ENCODE results near the gene OR2AG2. TPM values are rescaled to one million over a fixed set of nuclear protein-coding genes. Genes with fewer than 3 reads are reported as not detected.

OR2AG2 gene, protein sequence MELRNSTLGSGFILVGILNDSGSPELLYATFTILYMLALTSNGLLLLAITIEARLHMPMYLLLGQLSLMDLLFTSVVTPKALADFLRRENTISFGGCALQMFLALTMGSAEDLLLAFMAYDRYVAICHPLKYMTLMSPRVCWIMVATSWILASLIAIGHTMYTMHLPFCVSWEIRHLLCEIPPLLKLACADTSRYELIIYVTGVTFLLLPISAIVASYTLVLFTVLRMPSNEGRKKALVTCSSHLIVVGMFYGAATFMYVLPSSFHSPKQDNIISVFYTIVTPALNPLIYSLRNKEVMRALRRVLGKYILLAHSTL
- 0.27 and 0.43 TPM in 2 replicates for total RNA-seq

DNA sequence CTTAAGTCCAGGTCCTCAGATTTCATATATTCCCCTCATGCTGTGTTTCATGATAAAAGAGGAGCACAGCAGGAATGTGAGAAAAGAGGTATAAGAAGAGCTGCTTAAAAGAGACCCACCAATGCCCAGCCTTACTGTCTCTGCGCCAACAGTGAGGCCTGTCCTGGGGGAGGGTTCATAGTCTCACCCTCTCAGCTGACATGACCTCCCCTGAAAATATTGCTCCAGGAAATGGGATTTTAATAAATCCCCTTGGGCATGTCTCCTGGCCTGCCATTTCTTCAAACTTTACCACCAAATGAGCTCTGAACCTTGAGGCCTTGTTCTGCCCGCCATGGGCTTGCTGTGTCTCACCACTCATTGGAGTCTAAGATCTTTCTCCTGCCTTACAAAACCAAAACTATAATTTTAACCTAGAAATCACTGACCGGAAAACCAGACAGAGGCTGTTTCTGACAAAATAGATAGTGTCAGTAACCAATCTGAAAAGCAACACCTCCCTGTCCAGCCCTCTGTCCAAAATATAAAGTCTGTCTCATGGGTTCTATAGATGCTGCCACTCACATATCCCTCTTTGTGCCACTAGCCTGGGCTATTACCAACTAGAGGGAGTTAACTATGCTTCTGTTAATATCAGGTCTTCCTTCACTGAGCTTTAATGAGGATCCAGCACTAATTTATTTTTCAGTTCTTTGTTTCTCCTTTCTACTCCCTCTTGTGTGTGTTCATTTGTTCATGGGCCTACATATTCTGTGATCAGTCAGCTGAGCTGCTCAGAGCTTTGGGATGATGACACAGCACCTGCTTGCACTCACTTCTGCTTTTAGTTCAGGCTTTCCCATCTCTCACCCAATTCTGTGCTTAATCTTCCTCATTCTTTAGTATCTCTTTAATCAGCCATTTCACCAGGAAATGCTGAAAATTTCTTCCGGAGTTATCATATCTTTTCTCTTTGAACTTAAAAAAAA, at the start of gene OR2AG2:
Gene OR2AG2, minus strand, starts transcription at position 51 of the 968 bp plus-strand sequence. CDS start 3,019 bp downstream, outside the sequence.

DNA sequence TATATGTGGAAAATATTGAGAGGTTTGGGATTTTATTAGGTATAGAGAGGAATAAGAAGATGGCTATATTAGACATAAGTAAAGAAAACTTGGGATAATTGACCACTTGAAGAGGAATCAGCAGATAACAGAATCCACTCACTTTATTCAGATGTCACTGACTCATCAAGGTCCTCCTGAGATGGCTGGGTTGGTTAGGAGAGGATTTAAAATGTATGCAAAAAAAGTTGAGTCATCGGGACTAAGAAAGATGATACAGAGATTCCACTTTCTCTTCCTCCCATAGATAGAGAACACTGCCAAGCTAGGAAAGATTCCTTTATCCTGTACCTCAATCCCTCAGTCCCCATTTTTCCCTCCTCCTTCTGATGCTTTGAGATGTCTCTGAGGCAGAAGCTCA, 27.6 kb upstream of the OR2AG2 start, which contains the start of gene OR6A2:
Gene OR6A2, minus strand, starts transcription at position 288 of the 400 bp plus-strand sequence. CDS start 3,981 bp downstream, outside the sequence.

DNA sequence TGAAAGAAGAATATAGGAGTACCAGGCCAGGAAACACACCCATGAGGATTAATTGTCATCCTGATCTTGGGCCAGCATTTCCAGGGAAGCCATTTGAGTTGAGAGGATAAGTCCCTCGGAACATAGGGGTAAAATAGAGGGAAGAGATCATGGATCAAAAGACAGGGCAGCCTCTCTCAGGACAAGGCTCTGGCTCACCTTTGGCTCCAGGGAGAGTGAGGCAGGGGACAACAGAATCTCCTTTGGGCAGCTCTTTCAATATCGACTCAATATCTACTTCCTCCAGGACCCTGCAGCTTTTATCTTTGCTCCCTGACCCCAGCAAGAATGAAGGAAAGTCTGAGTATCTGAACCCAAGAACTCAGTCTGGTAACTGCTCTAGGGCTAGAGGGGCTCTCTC, 10.9 kb upstream of the OR2AG2 start, which contains the start of gene OR2AG1:
Gene OR2AG1, plus strand, starts transcription at position 301 of the 400 bp plus-strand sequence. CDS start 2,018 bp downstream, outside the sequence.

Other genes starting within 250 kb of the OR2AG2 start
- gene RRP8, start 168.4 kb downstream of the OR2AG2 start, total RNA-seq = 14.8 and 14.9 TPM in 2 replicates
- gene ILK, start 168.2 kb downstream of the OR2AG2 start, total RNA-seq = 126 and 143 TPM in 2 replicates
- gene TAF10, start 159.8 kb downstream of the OR2AG2 start, total RNA-seq = 16.9 and 17.8 TPM in 2 replicates
- gene TPP1, start 152.6 kb downstream of the OR2AG2 start, total RNA-seq = 86.5 and 157 TPM in 2 replicates
- 37.1 and 39.4 TPM in 2 replicates for gene DCHS1, start 116.2 kb downstream of the OR2AG2 start, total RNA-seq
- 56.4 and 62.0 TPM in 2 replicates for gene MRPL17, start 88.6 kb downstream of the OR2AG2 start, total RNA-seq
- not detected in 2 replicates for gene OR2AG1, start 11.0 kb upstream of the OR2AG2 start, total RNA-seq
- 0.43 and 0.66 TPM in 2 replicates for gene OR6A2, start 27.7 kb upstream of the OR2AG2 start, total RNA-seq
- gene OR10A5, start 73.7 kb upstream of the OR2AG2 start, total RNA-seq = not detected in 2 replicates
- not detected in 2 replicates for gene OR10A2, start 91.1 kb upstream of the OR2AG2 start, total RNA-seq
- gene OR10A4, start 104.6 kb upstream of the OR2AG2 start, total RNA-seq = not detected in 2 replicates
- 0.66 and 0.86 TPM in 2 replicates for gene OR2D2, start 120.5 kb upstream of the OR2AG2 start, total RNA-seq
- not detected in 2 replicates for gene OR2D3, start 149.0 kb upstream of the OR2AG2 start, total RNA-seq
- 5.9 and 6.0 TPM in 2 replicates for gene ZNF215, start 154.4 kb upstream of the OR2AG2 start, total RNA-seq
- 1.9 and 2.0 TPM in 2 replicates for gene ZNF214, start 248.4 kb upstream of the OR2AG2 start, total RNA-seq
- gene NLRP14, start 248.5 kb upstream of the OR2AG2 start, total RNA-seq = 0.07 and 0.53 TPM in 2 replicates

Data from thoracic aorta endothelial cell (primary cell).